Hypothalamus (tissue), 51 donors: Measurements from ENCODE around the gene SRP68.

ENCODE experiments used
- DNase-seq, 51 donors: peaks; one replicate each; lab custom pipeline; 2025; lab: John Stamatoyannopoulos, UW

The SRP68 gene

DNA sequence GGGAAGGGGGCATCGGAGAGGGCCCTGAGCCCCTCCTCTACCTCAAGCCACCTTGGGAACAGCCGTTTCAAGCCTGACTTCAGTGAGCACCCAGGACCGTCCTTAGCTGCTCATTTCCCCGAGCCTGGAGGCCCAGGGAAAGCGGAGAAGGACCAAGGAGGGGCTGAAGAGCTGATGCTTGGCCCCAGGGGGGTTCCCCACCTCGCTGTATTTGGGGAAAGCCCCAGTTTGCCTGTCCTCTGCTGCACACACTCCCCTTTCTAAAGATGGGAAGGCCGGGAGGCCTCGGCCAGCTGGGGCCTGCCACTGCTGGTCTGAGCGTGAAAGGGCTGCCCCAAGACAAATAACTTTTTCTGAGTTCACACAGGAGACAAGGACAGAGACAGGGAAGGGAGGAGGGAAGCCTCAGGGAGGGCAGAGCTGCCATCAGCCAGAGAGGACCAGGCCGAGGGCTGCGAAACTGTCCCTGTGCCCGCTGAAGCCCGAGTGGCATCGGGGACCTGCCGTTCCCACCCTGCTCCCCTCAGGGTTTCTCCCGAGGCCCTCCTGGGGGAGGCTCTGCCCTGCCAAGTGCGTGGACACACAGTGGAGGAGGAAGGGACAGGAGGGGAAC, 18.3 kb upstream of the SRP68 start:
- no peak for DNase-seq

DNA sequence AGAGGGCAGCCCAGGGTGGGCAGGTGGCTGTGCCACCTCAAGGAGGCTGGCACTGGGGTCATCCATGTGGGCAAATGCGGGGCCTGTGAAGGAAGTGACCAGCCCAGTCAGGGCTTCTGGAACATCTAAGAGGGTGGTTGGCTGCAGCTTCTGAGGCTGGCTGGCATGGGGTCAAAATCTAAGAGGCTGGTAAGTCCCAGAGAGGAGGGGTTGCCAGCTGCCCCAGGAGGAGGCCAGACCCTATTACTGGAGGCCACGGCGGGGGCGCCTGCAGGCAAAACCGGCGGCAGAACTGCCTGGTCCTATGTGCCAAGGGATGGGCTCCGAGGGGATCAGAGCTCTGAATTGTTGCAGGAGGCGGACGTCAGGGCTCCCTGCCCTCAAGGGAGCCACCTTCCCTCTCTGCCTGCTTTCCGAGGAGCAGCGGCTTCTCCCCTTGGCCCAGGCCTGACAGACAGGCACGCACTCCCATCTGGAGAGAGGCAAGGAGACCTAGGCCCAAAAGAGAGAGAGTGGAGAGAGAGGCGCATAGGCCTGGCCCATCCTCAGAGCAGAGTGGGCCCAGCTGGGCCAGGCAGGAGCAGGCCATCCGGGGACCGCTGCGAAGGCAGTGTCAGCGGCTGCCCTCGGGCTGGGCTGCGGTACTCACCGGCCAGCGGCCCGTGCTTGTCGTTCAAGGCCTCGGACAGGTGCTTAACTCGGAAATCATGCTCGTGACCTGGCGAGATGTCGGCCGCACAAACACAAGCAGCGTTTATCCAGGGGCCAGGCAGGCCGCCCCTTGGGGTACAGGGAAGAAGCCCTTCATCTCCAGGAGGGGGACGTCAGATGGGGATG, 17.6 kb upstream of the SRP68 start:
- DNase-seq = no peak

DNA sequence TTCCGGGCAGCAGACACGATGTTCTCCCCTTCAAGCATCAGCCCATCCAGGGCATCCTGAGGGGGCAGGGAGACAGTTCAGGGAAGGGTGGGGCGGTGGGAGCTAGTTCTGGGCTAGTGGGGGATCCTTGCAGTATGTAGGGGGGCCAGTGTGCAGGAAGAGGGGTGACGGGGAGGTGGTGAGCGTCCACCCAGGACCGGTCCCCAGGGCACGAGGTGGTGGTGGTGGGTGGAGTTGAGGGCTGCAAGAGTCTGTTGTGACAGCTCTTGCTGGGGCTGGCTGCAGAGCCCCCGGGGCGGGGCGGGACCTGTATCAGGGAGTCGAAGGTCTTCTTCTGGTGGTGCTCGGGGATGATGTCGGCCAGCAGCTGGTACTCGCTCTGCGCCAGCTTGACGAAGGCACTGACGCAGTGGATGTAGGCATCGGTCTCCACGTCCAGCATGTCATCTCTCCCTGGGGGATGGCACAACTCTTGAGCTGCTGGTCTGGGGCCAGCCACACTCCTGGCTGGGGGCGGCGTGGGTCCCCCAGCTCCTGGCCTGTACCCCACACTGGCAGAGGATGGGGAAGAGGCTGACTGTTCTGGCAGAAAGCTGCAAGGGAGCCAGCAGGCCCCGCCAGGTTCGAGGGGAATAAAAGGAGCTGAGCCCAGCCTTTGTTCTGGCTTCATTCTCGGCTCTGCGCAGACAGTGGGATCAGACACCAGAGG, 16.7 kb upstream of the SRP68 start:
- DNase-seq = no peak

DNA sequence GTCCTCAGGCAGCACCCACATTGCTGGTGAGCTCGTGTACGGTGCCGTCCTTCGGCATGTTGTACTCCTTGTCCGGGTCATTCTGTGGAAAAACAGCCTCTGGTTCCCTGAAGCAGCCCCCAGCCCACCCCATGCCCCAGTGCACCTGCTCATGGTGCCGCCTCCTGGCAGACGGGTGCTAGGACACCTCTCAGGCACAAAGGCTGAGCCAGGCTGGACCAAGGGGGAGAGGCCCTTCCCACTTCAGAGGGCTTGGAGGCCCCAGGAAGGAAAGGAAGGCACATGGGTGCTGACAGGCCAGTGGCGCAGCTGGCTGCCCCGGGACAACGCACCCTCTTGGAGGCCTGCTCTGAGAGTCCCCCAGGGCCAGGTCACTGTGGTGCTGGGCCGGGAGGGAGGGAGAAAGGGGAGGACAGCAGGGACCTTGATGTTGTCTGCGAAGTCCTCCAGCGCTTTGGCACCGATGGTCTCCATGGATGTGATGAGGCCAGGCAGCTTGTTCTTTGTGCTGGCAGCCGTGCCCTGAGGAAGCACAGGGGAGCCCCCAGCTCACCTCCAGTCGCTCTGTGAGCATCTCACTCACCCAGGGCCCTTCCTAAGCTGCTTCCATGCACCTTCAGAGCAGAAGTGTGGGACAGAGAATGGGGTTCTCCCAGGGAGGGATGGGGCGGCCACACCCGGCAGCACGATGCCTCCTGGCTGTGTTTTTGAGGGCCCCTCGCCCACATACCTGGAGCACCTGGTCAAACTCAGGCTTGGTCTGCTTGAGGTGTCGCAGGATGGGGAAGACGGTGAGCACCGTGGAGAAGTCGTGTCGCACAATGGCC, 15.9 kb upstream of the SRP68 start:
- no peak for DNase-seq

DNA sequence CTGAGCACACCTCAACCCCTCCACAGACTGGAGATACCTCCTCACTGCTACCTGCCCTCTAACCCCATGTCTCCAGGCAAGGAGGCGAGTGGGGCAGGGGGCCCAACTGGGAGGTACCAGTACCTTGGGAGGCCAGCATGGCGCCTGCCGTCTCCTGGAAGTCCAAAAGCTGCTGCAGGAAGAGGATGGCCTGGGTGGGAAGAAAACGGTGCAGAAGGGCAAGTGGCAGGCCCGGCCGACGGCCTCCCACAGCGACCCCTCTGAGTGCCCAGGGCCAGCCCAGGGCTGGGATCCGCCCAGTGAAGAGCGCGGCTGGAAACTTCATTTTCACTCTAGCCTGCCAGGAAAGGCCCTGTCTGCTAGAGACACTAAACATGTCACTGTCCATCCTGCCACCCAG, 15.2 kb upstream of the SRP68 start:
- no peak for DNase-seq

DNA sequence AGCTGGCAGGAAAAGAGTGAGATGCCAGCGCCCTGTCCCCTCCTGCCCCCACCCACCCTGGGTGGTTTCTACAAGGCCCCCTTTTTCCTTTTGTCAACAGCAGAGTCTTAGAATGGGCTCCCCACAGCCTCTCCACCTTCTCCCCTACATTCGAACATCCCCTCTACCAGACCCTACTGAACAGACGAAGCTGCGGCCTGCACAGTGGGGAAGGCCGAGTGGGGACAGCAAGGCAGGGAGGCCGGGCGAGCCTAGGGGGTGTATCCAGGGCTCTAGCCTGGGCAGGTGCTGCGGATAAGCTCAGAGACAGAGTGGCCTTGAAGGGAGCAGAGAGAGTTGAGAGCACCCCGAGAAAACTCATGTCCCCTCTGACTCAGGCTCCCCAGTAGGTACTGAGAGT, 14.1 kb upstream of the SRP68 start:
- DNase-seq = no peak

DNA sequence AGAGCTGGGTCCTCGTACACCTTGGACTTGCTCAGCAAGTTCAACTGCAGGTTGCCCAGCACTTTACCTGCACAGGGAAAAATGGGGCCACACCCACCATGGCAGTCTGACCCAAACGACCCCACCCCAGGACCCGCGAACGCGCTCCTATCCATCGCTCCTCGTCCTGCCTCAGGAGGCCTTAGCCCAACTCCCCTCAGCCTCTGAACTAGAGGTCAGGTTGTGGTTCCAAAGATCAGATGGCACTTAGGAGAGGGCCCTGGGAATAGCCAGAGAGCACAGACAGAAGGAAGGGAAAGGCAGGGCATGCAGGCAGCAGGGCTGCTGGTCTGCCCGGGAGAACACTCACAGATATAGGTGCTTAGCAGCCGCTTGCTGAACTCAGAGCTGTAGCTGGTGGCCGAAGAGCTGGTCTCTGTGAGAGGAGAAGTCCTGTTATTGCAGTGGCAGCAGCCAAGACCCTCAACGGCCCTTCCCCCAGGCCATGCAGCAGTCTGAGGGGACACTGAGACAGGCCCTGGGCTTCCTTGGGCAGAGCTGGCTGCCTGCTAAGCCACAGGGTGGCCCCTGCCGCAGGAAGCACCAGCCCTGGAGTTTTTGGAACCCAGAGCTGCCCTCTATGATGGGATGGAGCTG, 13.5 kb upstream of the SRP68 start:
- DNase-seq = no peak

DNA sequence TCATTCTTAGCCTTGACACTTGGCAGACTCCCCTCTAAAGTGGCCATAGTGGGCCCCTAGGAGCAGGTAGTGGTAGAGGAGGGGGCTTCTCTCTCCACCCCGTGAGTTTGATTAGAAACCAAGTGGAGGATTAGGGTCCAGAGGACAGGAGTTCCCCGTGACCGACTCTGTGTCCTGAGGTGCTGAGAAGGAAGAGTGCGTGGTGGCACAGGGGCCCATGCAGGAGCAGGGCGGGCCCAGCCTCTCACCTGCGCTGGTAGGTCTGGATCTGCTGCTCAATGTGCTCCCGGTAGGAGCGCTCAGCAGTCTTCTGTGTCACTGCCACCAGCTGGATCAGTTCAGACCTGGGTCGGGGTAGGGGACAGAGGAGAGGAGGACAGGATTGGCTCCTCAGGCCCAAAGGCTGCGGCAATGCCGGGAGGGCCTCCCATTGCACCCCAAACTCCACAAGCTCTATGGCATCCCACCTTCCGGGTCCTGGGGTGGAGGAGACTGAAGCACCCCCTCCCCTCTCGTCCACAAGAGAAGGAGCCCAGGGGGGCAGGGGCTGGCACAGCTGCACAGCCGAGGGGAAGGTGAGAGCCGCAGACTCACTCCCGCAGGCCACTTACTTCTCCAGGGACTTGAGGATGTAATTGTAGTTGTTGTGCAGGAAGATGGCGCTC, 12.9 kb upstream of the SRP68 start:
- no peak for DNase-seq

DNA sequence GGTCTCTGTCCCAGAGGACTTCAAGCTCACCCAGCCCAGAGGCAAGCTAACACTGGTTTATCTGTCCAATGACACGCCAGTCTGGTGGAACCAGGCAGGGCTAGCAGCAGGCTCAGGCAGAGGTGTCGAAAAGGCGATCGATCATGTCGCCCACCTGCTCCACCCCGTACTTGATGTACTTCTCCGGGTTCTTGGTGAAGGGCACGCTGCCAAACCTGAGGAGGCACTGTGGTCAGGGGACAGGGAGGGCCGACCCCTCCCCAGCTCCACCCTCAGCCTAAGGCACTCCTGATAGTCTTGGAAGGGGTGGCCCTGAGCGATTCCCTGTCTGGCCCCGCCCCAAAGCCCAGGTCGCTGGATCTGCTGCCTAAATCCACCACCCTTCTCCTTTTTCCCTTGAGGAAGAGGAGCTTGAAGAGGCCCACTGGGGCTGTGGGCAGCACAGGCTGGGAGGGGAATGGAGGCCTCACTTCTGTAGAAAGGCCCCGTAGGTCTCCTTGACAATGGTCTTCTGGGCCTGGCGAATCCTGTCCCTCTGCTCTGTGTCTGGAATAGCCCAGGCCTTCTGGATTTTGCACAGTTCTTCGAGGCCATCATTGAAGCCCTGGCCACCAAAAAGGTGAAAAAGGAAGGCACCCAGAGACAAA, 11.3 kb upstream of the SRP68 start:
- no peak for DNase-seq

DNA sequence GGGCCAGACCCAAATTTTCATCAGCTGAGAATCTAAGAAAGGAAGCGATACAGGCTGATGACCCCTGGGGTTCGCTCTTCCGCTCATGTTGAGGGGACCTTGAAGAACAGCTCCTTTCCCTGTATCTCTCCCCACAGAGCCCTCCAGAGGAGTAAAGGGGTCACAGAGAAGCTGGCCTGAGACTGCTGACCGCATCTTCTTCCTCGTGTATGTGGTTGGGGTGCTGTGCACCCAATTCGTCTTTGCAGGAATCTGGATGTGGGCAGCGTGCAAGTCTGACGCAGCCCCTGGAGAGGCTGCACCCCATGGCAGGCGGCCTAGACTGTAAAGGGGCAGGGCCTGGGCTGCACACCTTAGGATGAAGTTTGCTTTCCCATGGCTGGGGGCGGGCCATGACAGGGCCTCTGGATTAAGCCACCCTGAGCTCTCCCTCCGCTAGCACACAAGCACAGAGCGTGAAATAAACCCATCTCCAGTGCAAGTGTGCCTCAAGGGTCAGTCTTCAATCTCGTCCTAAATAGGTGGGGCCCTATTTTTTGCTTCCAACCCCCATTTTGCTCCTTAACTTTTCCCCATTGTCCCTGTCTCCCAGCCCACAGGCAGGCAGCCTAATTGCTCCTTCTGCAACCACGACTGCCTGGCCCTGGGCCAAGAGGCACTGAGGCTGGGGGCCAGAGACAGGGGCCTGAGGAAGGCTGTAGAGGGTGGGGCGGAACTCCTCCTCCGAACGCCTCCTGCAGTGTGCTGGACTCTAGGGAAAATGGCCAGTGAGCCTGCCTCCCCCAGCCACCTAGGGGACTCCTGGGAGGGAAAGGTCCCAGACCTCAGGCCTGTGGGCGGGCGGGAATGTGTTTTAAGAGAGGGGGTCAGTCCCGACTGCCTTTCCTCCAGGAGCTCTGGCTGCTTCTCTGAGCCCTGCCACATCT, 10.3 kb upstream of the SRP68 start:
- DNase-seq = no peak

DNA sequence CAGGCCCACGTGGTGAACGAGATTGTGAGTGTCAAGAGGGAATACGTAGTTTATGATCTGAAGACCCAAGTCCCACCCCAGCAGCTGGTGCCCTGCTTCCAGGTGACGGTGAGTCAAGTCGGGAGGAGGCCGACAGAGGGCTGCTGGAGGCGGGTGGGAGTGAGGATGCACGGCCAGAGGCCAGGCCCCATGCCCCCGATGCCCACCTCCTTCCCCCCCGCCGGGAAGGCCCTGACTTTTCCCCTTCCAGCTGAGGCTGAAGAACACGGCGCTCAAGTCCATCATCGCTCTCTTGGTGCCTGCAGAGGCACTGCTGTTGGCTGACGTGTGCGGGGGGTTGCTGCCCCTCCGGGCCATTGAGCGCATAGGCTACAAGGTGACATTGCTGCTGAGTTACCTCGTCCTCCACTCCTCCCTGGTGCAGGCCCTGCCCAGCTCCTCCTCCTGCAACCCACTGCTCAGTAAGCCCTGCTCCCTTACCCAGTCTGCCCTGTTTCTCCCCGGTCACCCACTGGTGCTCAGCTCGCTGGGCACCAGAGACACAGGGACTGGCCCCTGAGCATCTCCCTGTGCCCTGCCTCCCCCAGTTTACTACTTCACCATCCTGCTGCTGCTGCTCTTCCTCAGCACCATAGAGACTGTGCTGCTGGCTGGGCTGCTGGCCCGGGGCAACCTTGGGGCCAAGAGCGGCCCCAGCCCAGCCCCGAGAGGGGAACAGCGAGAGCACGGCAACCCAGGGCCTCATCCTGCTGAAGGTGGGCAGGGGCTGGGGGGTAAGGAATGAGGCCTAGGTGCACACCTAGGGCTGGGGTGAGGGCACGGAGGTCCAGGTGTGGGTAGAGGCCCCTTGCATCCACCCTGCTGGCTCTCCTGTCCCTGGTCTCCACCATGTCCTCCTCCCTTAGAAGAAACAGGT, 9.2 kb upstream of the SRP68 start:
- no peak for DNase-seq

DNA sequence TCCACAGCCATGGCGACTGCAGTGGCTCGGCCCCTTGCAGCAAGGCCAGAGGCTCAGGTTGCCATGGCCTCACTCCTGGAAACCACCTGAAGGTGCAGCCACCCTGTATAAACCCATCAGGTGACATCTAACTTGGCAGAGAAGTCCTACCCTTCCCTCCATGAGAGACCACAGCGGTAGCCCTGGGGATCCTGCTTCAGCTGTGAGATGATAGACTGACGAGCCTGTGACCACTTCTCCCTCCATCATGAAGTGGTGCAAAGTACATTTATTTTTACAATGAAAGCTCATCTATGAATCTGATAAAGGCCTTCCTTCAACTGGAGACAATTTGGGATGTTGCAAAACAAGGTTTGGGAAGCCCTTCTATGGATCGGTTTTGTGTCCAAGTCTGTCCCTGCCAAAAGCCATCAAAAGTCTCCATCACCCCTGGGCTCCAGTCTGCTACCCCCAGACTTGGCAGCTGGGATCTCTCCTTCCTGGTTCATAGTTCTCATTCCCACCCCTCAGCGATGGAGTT, 8.5 kb upstream of the SRP68 start:
- DNase-seq = no peak

DNA sequence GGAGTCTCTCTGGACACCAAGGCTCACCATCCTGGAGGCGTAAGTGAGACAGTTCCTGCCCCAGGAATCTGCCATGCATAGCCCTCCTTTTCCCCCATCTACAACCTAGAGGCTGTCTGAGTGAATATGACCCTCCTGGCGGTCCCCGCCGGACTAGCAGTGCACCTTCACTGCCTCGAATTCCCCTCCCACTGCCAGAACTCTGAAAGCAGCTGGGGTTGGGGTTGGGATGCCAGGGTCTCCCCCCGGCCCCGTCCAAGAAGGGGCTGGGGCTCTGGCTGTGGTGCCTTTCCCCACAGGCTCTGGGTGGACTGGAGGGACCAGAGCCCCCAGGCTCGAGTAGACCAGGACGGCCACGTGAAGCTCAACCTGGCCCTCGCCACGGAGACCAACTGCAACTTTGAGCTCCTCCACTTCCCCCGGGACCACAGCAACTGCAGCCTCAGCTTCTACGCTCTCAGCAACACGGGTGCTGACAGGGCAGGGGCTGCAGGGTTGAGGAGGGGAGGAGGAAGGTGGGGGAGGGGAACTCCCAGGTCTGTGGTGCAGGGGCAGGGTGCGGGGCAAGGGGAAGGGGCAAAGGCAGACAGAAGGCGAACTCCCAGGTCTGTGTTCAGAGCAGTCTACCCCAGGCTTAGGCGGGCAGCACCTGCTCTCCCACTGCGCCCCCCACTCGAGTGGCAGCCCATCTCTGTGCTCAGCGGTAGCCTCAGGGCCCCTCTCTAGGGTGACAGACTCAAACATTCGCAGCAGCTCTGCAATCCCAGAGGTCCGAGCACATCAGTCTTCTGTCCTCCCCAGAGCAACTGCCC, 7.8 kb upstream of the SRP68 start:
- DNase-seq = no peak

DNA sequence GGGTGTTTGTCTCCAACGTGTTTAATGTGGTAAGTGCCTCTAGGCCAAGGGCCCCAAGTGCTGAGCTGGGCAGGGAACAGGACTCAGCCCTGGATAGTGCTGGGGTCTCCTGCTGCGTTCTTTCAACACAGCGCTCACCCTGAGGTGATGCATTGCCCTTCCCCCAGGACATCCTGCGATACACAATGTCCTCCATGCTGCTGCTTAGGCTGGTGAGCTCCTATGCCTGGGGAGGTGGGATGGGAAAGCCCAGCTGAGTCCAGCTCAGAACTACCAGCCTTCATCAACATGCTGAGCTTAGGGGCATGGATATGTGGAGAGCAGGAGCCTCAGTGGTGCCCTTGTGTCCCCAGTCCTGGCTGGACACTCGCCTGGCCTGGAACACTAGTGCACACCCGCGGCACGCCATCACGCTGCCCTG, 7.2 kb upstream of the SRP68 start:
- no peak for DNase-seq

DNA sequence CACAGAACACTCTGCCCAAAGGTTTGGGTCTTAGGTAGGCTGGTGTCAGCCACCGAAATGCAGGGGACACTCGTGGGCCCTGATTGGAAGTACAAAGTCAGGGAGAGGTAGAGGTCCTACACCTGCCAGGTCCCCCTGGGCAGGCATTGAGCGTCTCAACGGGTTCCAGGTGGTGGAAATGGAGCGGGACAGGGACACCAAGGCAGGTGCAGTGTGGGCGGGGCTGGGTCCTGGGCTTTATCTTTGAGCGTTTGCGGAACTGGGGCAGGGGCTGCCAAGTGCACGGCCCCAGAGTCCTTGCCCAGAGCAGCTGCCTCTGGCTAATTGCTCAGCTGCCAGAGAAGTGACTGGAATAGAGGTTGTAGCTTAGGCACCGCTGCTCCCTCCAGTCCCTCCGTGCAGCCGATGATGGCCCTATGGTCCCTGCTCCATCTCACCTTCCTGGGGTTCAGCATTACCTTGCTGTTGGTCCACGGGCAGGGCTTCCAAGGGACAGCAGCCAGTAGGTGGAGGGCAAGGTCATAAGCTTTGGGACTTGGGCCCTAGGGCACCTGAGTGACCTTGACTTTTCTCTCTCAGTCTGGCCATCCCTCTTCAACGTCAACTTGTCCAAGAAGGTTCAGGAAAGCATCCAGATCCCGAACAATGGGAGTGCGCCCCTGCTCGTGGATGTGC, 6.7 kb upstream of the SRP68 start, which contains the start of gene ZACN:
Gene ZACN, plus strand, starts transcription at position 323 of the 675 bp plus-strand sequence. Its CDS starts 83 bp downstream, at position 406.
- DNase-seq = no peak
